T-cell (primary cell): ENCODE data around the gene SIMC1. TPM values are rescaled to one million over a fixed set of nuclear protein-coding genes. Genes with fewer than 3 reads are reported as not detected.

Source experiments
- ATAC-seq, 4 experiments: fragments of 200-7000 bp in 3 of 4; fragments of 150-1000 bp in 1 of 4; cut with Tn5 transposase; replicated peaks in 1 of 4; 1 replicate in 3 of 4; 2 replicates in 1 of 4; pipeline ENCODE4 v1.10.0; 2021; ENCODE audit warnings: moderate library complexity in 3 of 4, mild to moderate bottlenecking in 2 of 4, moderate number of reproducible peaks in 1 of 4
- CTCF ChIA-PET, 2 donors: fragments of 300-600 bp; sonication (Branson Sonifier 250); formaldehyde crosslinking; loops; one replicate each; lab custom pipeline; 2022; ENCODE audit warnings: antibody characterized with exemption in 2 of 2; lab: Charles Lee
- POLR2A ChIA-PET, 2 donors: fragments of 300-600 bp; sonication (Branson Sonifier 250); formaldehyde crosslinking; loops; one replicate each; lab custom pipeline; 2022; ENCODE audit warnings: antibody characterized with exemption in 2 of 2; lab: Charles Lee
- DNase-seq, 35 experiments: peaks; one replicate each; pipeline versions ENCODE4 v3.0.0 to v3.0.0-alpha.2; 2013 to 2023
- H3K27ac ChIP-seq: one replicate; pipeline ENCODE4 v1.5.1; 2013; ENCODE audit warnings: low read length
- H3K27me3 ChIP-seq, 2 experiments: replicated peaks in 1 of 2; 1 replicate in 1 of 2; 2 replicates in 1 of 2; pipeline versions ENCODE4 v1.6.1 to v1.7.0; 2013; ENCODE audit warnings: low read length in 1 of 2, mixed read lengths in 1 of 2; ENCODE audit not compliant: control insufficient read depth in 2 of 2, insufficient read depth in 2 of 2; ENCODE audit errors: extremely low read depth in 1 of 2
- H3K36me3 ChIP-seq, 2 donors: 1 replicate in 1 of 2; 2 replicates in 1 of 2; pipeline versions ENCODE4 v1.6.1 to v1.7.0; 2013; ENCODE audit warnings: low read length in 1 of 2; ENCODE audit not compliant: control insufficient read depth in 2 of 2, insufficient read depth in 1 of 2; ENCODE audit errors: extremely low read depth in 1 of 2
- H3K4me1 ChIP-seq, 2 experiments: 1 replicate in 1 of 2; 2 replicates in 1 of 2; pipeline versions ENCODE4 v1.6.1 to v1.7.0; 2013; ENCODE audit warnings: low read length in 2 of 2, mixed read lengths in 1 of 2; ENCODE audit not compliant: insufficient read depth in 2 of 2, control insufficient read depth in 1 of 2; ENCODE audit errors: extremely low read depth in 1 of 2
- H3K4me3 ChIP-seq, 2 donors: 1 replicate in 1 of 2; 2 replicates in 1 of 2; pipeline versions ENCODE4 v1.5.1 to v1.7.0; 2013; ENCODE audit warnings: mild to moderate bottlenecking in 2 of 2, low read length in 1 of 2, moderate library complexity in 1 of 2; ENCODE audit not compliant: control insufficient read depth in 1 of 2; ENCODE audit errors: extremely low read depth in 1 of 2
- H3K9me3 ChIP-seq: 2 replicates; pipeline ENCODE4 v1.7.0; 2013
- H3K27ac Mint-ChIP-seq, 2 donors: one replicate each; pipeline ENCODE4 v1.8.0; 2020 to 2021; ENCODE audit warnings: mild to moderate bottlenecking in 2 of 2, mixed read lengths in 2 of 2
- H3K27me3 Mint-ChIP-seq, 2 donors: one replicate each; pipeline ENCODE4 v1.8.0; 2021 to 2022; ENCODE audit warnings: mixed read lengths in 2 of 2
- H3K36me3 Mint-ChIP-seq: one replicate; pipeline ENCODE4 v1.8.0; 2021; ENCODE audit warnings: mixed read lengths
- H3K4me1 Mint-ChIP-seq, 3 donors: one replicate each; pipeline ENCODE4 v1.8.0; 2020 to 2022; ENCODE audit warnings: mixed read lengths in 3 of 3, mild to moderate bottlenecking in 1 of 3
- H3K4me3 Mint-ChIP-seq, 3 donors: one replicate each; pipeline ENCODE4 v1.8.0; 2020 to 2022; ENCODE audit warnings: mild to moderate bottlenecking in 3 of 3, mixed read lengths in 3 of 3, moderate library complexity in 3 of 3
- H3K9me3 Mint-ChIP-seq, 3 donors: one replicate each; pipeline ENCODE4 v1.8.0; 2020 to 2022; ENCODE audit warnings: mixed read lengths in 3 of 3
- WGBS: methylation state at CpG from one replicate; pipeline ENCODE4 v1.1.5; 2013; ENCODE audit warnings: missing lambda C conversion rate; ENCODE audit not compliant: insufficient coverage; 5-methylcytosine and 5-hydroxymethylcytosine counted together
- total RNA-seq, 35 experiments: library from RNA in 6 of 35; stranded (reverse) in 6 of 35; fragments of 120-200 nt in 1 of 35; gene quantifications; one replicate each; pipeline versions ENCODE4 v1.2.1 to v1.2.4 and lab custom pipeline; 2013 to 2026

SIMC1 gene
- total RNA-seq, 5 donors from 2014 or later (not counting 1 experiment from before 2014, with no cell fraction given), result 19.2 to 25.4 (median 24.1) TPM

GRCh38 chr5:176394096-176394495 lies 155.9 kb downstream of the SIMC1 start:
- Histone ChIP-seq H3K27me3 (no peaks in the 10 kb centered on the region), H3K4me1 (peaks cover 0 to 11% of the 10 kb centered on the region in 2 experiments), H3K9me3 (no peaks in the 10 kb centered on the region), H3K27ac (no peak overlapping the region), H3K4me3 (no peak overlapping the region), H3K36me3 (peaks cover 9 to 40% of the 10 kb centered on the region in 2 donors)
- ATAC-seq, result no peak
- 100% methylated on average over 8 of the region's 9 CpGs for WGBS
- no peak overlapping the region for H3K27ac Mint-ChIP-seq
- peaks cover 15% of the 10 kb centered on the region for H3K36me3 Mint-ChIP-seq
- no peak overlapping the region for H3K4me3 Mint-ChIP-seq
- no peak for DNase-seq
- no peaks in the 10 kb centered on the region for H3K9me3 Mint-ChIP-seq
- POLR2A ChIA-PET, result no interaction called here
- no peaks in the 10 kb centered on the region for H3K27me3 Mint-ChIP-seq
- H3K4me1 Mint-ChIP-seq, result peaks cover 0 to 12% (median 8%) of the 10 kb centered on the region in 3 donors
- CTCF ChIA-PET, result interaction anchor here in 1 of 2 donors (0.7 to 0.8 kb wide), 2 partner anchors 11 to 869 kb away, joined by 3 to 4 read pairs; no protein-coding TSS in a partner anchor

- H3K27me3 Mint-ChIP-seq, result no peaks in the 10 kb centered on the region
- POLR2A ChIA-PET, result interaction anchor here in 1 of 2 donors (0.7 kb wide), 1 partner anchor 21 kb away, joined by 7 read pairs; no protein-coding TSS in a partner anchor
- CTCF ChIA-PET, result interaction anchor here in 1 of 2 donors (0.7 kb wide), 1 partner anchor 868 kb away, joined by 4 read pairs; no protein-coding TSS in a partner anchor
- no peak for ATAC-seq
- Histone ChIP-seq H3K4me1 (peaks cover 0 to 2% of the 10 kb centered on the region in 2 experiments), H3K27ac (no peak overlapping the region), H3K27me3 (no peaks in the 10 kb centered on the region), H3K36me3 (peaks cover 9 to 41% of the 10 kb centered on the region in 2 donors), H3K9me3 (no peaks in the 10 kb centered on the region), H3K4me3 (no peak overlapping the region)
- DNase-seq, result no peak
- H3K4me1 Mint-ChIP-seq, result peaks cover 0 to 7% (median 2%) of the 10 kb centered on the region in 3 donors
- H3K36me3 Mint-ChIP-seq, result peaks cover 15% of the 10 kb centered on the region
- no peaks in the 10 kb centered on the region for H3K9me3 Mint-ChIP-seq
- WGBS, result 91% methylated on average over 2 of the region's 11 CpGs
- H3K4me3 Mint-ChIP-seq, result no peak overlapping the region
- no peak overlapping the region for H3K27ac Mint-ChIP-seq
Observed at GRCh38 chr5:176394881-176395675, 156.9 kb downstream of the SIMC1 start.

Other genes starting within 250 kb of the SIMC1 start
- 10 to 100 TPM; 66.4 to 79.3 (median 72.8) TPM for gene KIAA1191, start 123.3 kb downstream of the SIMC1 start, total RNA-seq
- 10 to 100 TPM in 4 of 5 donors, 1 to 10 TPM in 1; 9.9 to 20.0 (median 18.0) TPM for gene ARL10, start 127.1 kb downstream of the SIMC1 start, total RNA-seq
- 10 to 100 TPM; 10.4 to 29.3 (median 28.3) TPM for gene NOP16, start 150.2 kb downstream of the SIMC1 start, total RNA-seq
- gene HIGD2A, start 150.3 kb downstream of the SIMC1 start, total RNA-seq, result 100 to 1,000 TPM in 2 of 5 donors, 10 to 100 TPM in 3; 88.5 to 117 (median 95.4) TPM
- 10 to 100 TPM; 43.9 to 73.5 (median 45.6) TPM for gene CLTB, start 178.1 kb downstream of the SIMC1 start, total RNA-seq
- gene FAF2, start 210.0 kb downstream of the SIMC1 start, total RNA-seq, result 10 to 100 TPM; 24.1 to 27.7 (median 26.2) TPM